Common myeloid progenitor, CD34-positive (primary cell): ENCODE data around the gene THBS4.

Experiments used
- CTCF ChIA-PET: fragments of 350-600 bp; sonication (Branson Sonifier 250); formaldehyde crosslinking; loops from one replicate; lab custom pipeline; 2021; ENCODE audit warnings: antibody characterized with exemption; lab: Charles Lee
- POLR2A ChIA-PET: fragments of 350-600 bp; sonication (Branson Sonifier 250); formaldehyde crosslinking; loops from one replicate; lab custom pipeline; 2021; ENCODE audit warnings: antibody characterized with exemption; lab: Charles Lee
- DNase-seq, 3 donors: peaks; one replicate each; pipeline versions ENCODE4 v3.0.0 to v3.0.0-alpha.2; 2013
- H3K27ac ChIP-seq, 2 experiments: 1 replicate in 1 of 2; 2 replicates in 1 of 2; pipeline ENCODE4 v1.7.0; 2013; ENCODE audit warnings: inconsistent platforms in 2 of 2, low read length in 2 of 2, mild to moderate bottlenecking in 2 of 2, low read depth in 1 of 2, moderate library complexity in 1 of 2; ENCODE audit not compliant: severe bottlenecking in 2 of 2, insufficient read depth in 1 of 2, poor library complexity in 1 of 2
- H3K27me3 ChIP-seq, 5 experiments: replicated peaks in 2 of 5; 1 replicate in 3 of 5; 2 replicates in 2 of 5; pipeline versions ENCODE4 v1.6.1 to v1.7.0; 2013; ENCODE audit warnings: low read length in 4 of 5, mild to moderate bottlenecking in 2 of 5, moderate library complexity in 2 of 5, inconsistent platforms in 1 of 5; ENCODE audit not compliant: insufficient read depth in 5 of 5, control insufficient read depth in 4 of 5
- H3K36me3 ChIP-seq, 4 experiments: 1 replicate in 2 of 4; 2 replicates in 2 of 4; pipeline versions ENCODE4 v1.6.1 to v1.7.0; 2013; ENCODE audit warnings: low read length in 3 of 4, control low read depth in 1 of 4, mild to moderate bottlenecking in 1 of 4; ENCODE audit not compliant: control insufficient read depth in 4 of 4, insufficient read depth in 4 of 4
- H3K4me1 ChIP-seq, 4 experiments: 1 replicate in 3 of 4; 2 replicates in 1 of 4; pipeline versions ENCODE4 v1.6.1 to v1.7.1; 2013; ENCODE audit warnings: low read length in 3 of 4, mild to moderate bottlenecking in 3 of 4, control low read depth in 1 of 4, inconsistent platforms in 1 of 4, moderate library complexity in 1 of 4; ENCODE audit not compliant: control insufficient read depth in 4 of 4, insufficient read depth in 4 of 4; ENCODE audit errors: control extremely low read depth in 1 of 4
- H3K4me3 ChIP-seq, 7 experiments: 1 replicate in 4 of 7; 2 replicates in 3 of 7; pipeline versions ENCODE4 v1.5.1 to v1.7.0; 2013; ENCODE audit warnings: mild to moderate bottlenecking in 7 of 7, low read length in 6 of 7, moderate library complexity in 6 of 7, inconsistent platforms in 2 of 7, low read depth in 2 of 7, control low read depth in 1 of 7; ENCODE audit not compliant: insufficient read depth in 4 of 7, control insufficient read depth in 1 of 7; ENCODE audit errors: extremely low read depth in 1 of 7
- H3K9me3 ChIP-seq, 5 experiments: 1 replicate in 4 of 5; 2 replicates in 1 of 5; pipeline versions ENCODE4 v1.6.1 to v1.7.1; 2013; ENCODE audit warnings: low read length in 4 of 5, mild to moderate bottlenecking in 2 of 5, inconsistent platforms in 1 of 5, low read depth in 1 of 5, moderate library complexity in 1 of 5; ENCODE audit not compliant: control insufficient read depth in 4 of 5, insufficient read depth in 2 of 5; ENCODE audit errors: control extremely low read depth in 1 of 5
- WGBS: methylation state at CpG from one replicate; pipeline ENCODE4 v1.1.5; 2013; ENCODE audit not compliant: insufficient coverage; 5-methylcytosine and 5-hydroxymethylcytosine counted together

Gene THBS4

DNA sequence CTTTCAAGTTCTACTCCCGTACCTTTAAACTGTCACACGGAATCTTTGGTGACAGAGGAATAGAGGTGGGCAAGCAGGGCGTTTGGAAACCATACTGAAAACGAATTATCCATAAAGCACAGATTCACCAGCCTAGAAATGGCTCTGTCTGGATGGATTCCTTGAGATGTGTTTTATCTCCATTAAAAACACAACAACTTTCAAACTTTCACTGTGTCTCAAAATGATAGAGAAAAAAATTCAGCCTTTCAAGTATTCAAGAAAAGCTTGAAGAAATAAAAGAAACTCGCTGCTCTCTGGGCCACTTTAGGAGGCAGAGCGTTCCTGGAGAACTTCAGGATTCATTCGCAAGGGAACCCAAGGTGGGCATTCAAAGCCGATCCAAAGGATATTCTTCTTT, 589 bp upstream of the THBS4 start:
- peaks cover 23 to 61% (median 27%) of the 10 kb centered on the region in 5 experiments for H3K27me3 ChIP-seq
- DNase-seq, result peak in 1 of 3 donors; percentile 9
- peak overlapping the region in 4 of 7 experiments; percentile 17 to 61 (median 34) for H3K4me3 ChIP-seq
- H3K4me1 ChIP-seq, result peaks cover 3 to 19% (median 7%) of the 10 kb centered on the region in 4 experiments
- POLR2A ChIA-PET, result no interaction called here
- no peak overlapping the region for H3K27ac ChIP-seq
- H3K36me3 ChIP-seq, result no peaks in the 10 kb centered on the region
- CTCF ChIA-PET, result interaction anchor here (1.0 kb wide), 1 partner anchor 57 kb away, joined by 3 read pairs; no protein-coding TSS in a partner anchor
- peaks cover 0 to 2% (median 0%) of the 10 kb centered on the region in 5 experiments for H3K9me3 ChIP-seq
- 10% methylated on average over 4 of the region's 8 CpGs for WGBS

DNA sequence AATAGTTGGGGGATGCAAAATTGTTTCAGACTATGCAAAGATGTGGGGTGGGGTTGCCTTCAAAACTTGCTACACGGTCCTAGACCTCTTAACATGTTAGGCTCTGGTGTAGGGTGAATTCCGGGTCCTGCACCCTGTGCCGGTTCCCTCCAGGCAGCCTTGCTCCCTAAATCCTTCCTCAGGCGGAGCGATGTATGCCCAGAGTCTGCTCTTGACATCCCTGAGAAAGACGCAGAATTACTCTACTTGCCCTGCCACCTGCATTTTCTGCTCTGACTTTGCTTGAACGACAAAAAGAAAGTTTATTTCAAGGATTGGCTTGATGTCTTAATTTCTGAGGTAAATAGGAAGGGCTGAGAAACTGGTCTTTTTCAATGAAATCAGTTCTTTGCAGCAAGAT, 691 bp downstream of the THBS4 start:
- Histone ChIP-seq H3K36me3 (no peaks in the 10 kb centered on the region), H3K4me3 (no peak overlapping the region), H3K9me3 (peaks cover 0 to 2% (median 0%) of the 10 kb centered on the region in 5 experiments), H3K27ac (no peak overlapping the region), H3K4me1 (peaks cover 3 to 17% (median 7%) of the 10 kb centered on the region in 4 experiments), H3K27me3 (peaks cover 23 to 64% (median 27%) of the 10 kb centered on the region in 5 experiments)
- 83% methylated on average over 7 of the region's 7 CpGs for WGBS
- POLR2A ChIA-PET, result no interaction called here
- DNase-seq, result no peak
- CTCF ChIA-PET, result no interaction called here

DNA sequence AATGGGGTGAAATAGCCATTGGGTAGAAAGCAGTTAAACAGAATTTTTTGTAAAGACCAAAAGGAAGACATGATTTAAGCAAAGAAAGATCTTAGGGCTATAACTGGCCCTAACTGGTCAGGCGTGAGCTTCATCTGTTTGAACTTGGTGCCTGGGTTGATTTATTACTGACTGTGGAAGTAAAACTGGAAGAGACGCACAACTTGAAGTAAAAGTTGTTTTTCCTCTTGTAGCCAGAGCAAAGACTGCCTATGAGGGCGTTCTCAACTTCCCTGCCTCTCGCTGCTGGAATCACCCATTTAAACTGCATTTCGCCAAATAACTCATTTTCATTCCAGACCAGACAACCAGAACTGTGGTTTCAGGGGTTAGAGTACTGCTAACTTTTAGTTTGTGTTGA, 1.5 kb downstream of the THBS4 start:
- ChIA-PET POLR2A (no interaction called here), CTCF (no interaction called here)
- Histone ChIP-seq H3K9me3 (peaks cover 0 to 2% (median 0%) of the 10 kb centered on the region in 5 experiments), H3K4me3 (no peak overlapping the region), H3K36me3 (no peaks in the 10 kb centered on the region), H3K27me3 (peaks cover 23 to 67% (median 29%) of the 10 kb centered on the region in 5 experiments), H3K4me1 (peaks cover 0 to 9% (median 3%) of the 10 kb centered on the region in 4 experiments), H3K27ac (no peak overlapping the region)
- WGBS, result no CpG with 5 or more reads among the region's 5 CpGs
- peak in 2 of 3 donors; percentile 3 to 4 for DNase-seq

DNA sequence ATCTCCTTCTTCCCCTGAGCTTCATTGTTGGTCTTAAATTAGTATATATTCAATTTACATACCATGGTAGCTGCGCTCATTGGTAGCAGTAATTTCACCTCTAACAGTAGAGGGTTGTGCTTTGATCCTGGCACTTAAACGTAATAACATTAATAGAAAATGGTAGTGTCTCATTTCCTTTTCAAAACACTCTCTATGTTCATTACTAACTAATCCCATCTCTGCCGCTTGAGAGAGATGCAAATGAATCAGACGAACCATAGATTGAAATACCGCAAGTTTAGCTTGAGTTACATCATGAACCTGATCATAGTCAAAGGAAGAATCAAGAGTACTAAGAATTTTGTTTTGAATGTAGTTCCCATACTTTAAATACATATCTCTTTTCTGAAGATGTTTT, 2.2 kb downstream of the THBS4 start:
- no peak for DNase-seq
- H3K36me3 ChIP-seq, result no peaks in the 10 kb centered on the region
- H3K9me3 ChIP-seq, result peaks cover 0 to 2% (median 0%) of the 10 kb centered on the region in 5 experiments
- H3K4me3 ChIP-seq, result no peak overlapping the region
- no CpG with 5 or more reads among the region's 5 CpGs for WGBS
- ChIA-PET POLR2A (interaction anchor here (0.9 kb wide), 1 partner anchor 1122 kb away, joined by 3 read pairs; no protein-coding TSS in a partner anchor), CTCF (no interaction called here)
- H3K27me3 ChIP-seq, result peaks cover 23 to 70% (median 29%) of the 10 kb centered on the region in 5 experiments
- H3K27ac ChIP-seq, result no peak overlapping the region
- peaks cover 0 to 8% (median 3%) of the 10 kb centered on the region in 4 experiments for H3K4me1 ChIP-seq

DNA sequence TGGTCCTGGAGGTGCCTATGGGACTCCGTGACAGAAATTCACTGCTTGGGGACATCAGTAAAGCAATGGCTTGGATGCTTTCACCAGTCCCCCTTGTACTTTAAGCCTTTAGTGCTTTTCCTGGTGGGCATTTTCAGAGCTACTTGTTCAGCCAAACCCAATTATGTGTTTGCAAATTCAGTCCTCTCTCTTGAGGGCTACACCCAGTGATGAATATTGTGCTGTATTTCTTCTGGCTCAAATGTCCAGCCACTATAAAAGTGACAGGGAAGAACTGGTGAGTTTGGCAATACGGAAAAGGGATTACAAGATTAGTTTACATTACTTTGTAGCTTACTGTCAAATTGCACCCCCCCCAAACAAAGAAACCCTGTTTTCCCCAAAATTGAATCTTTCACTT, 4.5 kb downstream of the THBS4 start:
- H3K4me3 ChIP-seq, result no peak overlapping the region
- no peak overlapping the region for H3K27ac ChIP-seq

DNA sequence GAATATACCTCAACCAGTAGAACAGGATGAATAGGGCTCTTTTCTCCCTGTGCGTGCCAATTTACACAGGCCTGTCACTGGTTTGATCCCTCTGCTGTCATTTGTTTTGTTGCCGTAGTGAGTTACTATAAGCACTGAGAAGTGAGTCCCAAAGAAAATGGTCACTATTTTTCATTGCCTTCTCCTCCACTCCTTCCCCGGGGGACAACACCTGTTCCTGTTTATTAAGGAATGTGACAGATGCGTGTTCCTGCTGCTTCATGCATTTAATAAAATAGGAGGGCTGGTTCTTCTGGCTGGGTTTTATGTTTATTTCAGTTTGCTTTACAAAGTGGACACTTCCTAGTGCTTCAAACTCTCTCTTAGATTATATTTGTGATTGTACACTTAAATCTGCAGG, 6.4 kb downstream of the THBS4 start:
- ChIA-PET POLR2A (no interaction called here), CTCF (no interaction called here)
- Histone ChIP-seq H3K4me1 (no peaks in the 10 kb centered on the region), H3K9me3 (no peaks in the 10 kb centered on the region), H3K4me3 (no peak overlapping the region), H3K27ac (no peak overlapping the region), H3K27me3 (peaks cover 6 to 46% (median 11%) of the 10 kb centered on the region in 5 experiments), H3K36me3 (no peaks in the 10 kb centered on the region)
- DNase-seq, result no peak
- 86% methylated on average over 3 of the region's 4 CpGs for WGBS

More for the DNA sequence above, 4.5 kb downstream of the THBS4 start:
- Histone ChIP-seq H3K36me3 (no peaks in the 10 kb centered on the region), H3K9me3 (no peaks in the 10 kb centered on the region), H3K4me1 (peaks cover 0 to 7% (median 3%) of the 10 kb centered on the region in 4 experiments), H3K27me3 (peaks cover 13 to 62% (median 19%) of the 10 kb centered on the region in 5 experiments)
- no peak for DNase-seq
- 62% methylated on average over 2 of the region's 2 CpGs for WGBS
- CTCF ChIA-PET, result no interaction called here
- POLR2A ChIA-PET, result no interaction called here

DNA sequence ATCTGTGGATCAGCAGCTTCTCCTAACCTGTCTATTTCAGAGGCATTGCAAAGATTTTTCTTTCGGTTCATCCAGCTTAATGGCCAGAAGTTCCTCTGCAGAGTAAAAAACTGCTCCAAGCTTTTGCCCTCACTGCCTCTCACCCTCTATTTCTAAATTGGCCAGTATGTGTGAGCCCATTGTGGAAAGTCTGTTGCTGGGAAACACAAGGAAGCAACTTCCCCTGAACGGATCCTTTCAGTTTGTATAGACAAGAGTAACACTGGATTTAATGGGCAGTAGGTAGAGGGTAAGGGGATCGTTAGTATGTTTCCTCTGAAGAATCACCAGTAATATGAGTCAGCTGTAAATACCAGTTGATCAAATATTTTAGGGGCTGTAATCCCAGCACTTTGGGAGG, 7.2 kb downstream of the THBS4 start:
- ChIA-PET POLR2A (no interaction called here), CTCF (interaction anchor here (1.0 kb wide), 1 partner anchor 10 kb away, joined by 3 read pairs; no protein-coding TSS in a partner anchor)
- Histone ChIP-seq H3K36me3 (no peaks in the 10 kb centered on the region), H3K27me3 (peaks cover 2 to 38% (median 9%) of the 10 kb centered on the region in 5 experiments), H3K9me3 (no peaks in the 10 kb centered on the region), H3K27ac (no peak overlapping the region), H3K4me3 (no peak overlapping the region), H3K4me1 (no peaks in the 10 kb centered on the region)
- DNase-seq, result no peak
- 92% methylated on average over 2 of the region's 3 CpGs for WGBS
